Panc1 (cell line): Measurements from ENCODE around the gene DGAT2. TPM values are rescaled to one million over a fixed set of nuclear protein-coding genes. Genes with fewer than 3 reads are reported as not detected.

Experiments
- ATAC-seq: fragments of 200-7000 bp; cut with Tn5 transposase; 2 replicates; pipeline ENCODE4 v1.9.1; 2020; ENCODE audit warnings: mild to moderate bottlenecking, moderate library complexity
- BruUV-seq: library from RNA; stranded (reverse); fragments of 400-500 nt; replicated peaks from 2 replicates; lab custom pipeline; 2021; lab: Mats Ljungman, UMichigan
- CTCF ChIA-PET: fragments of 300-600 bp; sonication (Branson Sonifier 250); formaldehyde crosslinking; loops from one replicate; lab custom pipeline; 2022; ENCODE audit warnings: antibody characterized with exemption; lab: Charles Lee
- POLR2A ChIA-PET: fragments of 300-600 bp; sonication (Branson Sonifier 250); formaldehyde crosslinking; loops from one replicate; lab custom pipeline; 2022; ENCODE audit warnings: antibody characterized with exemption; lab: Charles Lee
- DNase-seq: peaks from one replicate; pipeline ENCODE4 v3.0.0-alpha.2; 2010; ENCODE audit warnings: low read depth, low spot score
- H3K27ac ChIP-seq: 2 replicates; pipeline ENCODE4 v1.5.1; 2011; ENCODE audit warnings: mild to moderate bottlenecking, low read length, inconsistent platforms
- H3K27me3 ChIP-seq: fragments of 200-500 bp; sonication (Bioruptor generic); 2 replicates; pipeline ENCODE4 v1.6.0; 2014; ENCODE audit warnings: low read length, inconsistent platforms; ENCODE audit not compliant: control insufficient read depth, insufficient read depth
- H3K36me3 ChIP-seq: fragments of 200-500 bp; sonication (Bioruptor generic); 2 replicates; pipeline ENCODE4 v1.5.1; 2014; ENCODE audit warnings: inconsistent platforms, mild to moderate bottlenecking, low read length, moderate library complexity; ENCODE audit not compliant: control insufficient read depth, insufficient read depth
- H3K4me1 ChIP-seq: 2 replicates; pipeline ENCODE4 v1.5.1; 2011; ENCODE audit warnings: inconsistent platforms, mild to moderate bottlenecking, low read length, moderate library complexity; ENCODE audit not compliant: control insufficient read depth, insufficient read depth
- H3K4me3 ChIP-seq, 2 experiments: 2 replicates each; pipeline ENCODE4 v1.5.1; 2011 to 2012; ENCODE audit warnings: low read depth in 2 of 2, low read length in 2 of 2, mild to moderate bottlenecking in 2 of 2, inconsistent platforms in 1 of 2, moderate library complexity in 1 of 2
- H3K9me3 ChIP-seq: fragments of 200-500 bp; sonication (Bioruptor generic); 2 replicates; pipeline ENCODE4 v1.5.1; 2014; ENCODE audit warnings: low read depth, mild to moderate bottlenecking, inconsistent platforms, low read length, moderate library complexity; ENCODE audit not compliant: control insufficient read depth, insufficient read depth
- CTCF ChIP-seq: fragments of 450-650 bp; IDR thresholded peaks from 2 replicates; pipeline ENCODE4 v1.5.1; 2017; ENCODE audit warnings: mild to moderate bottlenecking
- POLR2AphosphoS5 ChIP-seq: IDR thresholded peaks from 2 replicates; pipeline ENCODE4 v1.6.1; 2012; ENCODE audit warnings: mild to moderate bottlenecking, low read depth, low read length, moderate library complexity
- REST ChIP-seq, 2 experiments: IDR thresholded peaks; 2 replicates each; pipeline ENCODE4 v1.6.1; 2011 to 2012; ENCODE audit warnings: low read depth in 2 of 2, control low read depth in 1 of 2, low read length in 1 of 2, mild to moderate bottlenecking in 1 of 2, moderate library complexity in 1 of 2; ENCODE audit not compliant: insufficient read depth in 1 of 2
- SIN3A ChIP-seq: IDR thresholded peaks from 2 replicates; pipeline ENCODE4 v1.6.1; 2012; ENCODE audit warnings: low read depth, mild to moderate bottlenecking, low read length, moderate library complexity, borderline replicate concordance; ENCODE audit not compliant: insufficient read depth
- TCF7L2 ChIP-seq: IDR thresholded peaks from 2 replicates; pipeline ENCODE4 v1.6.1; 2011; ENCODE audit warnings: mild to moderate bottlenecking, low read depth, low read length, inconsistent platforms
- in situ Hi-C: cut with HindIII; loops from 2 replicates; pipeline ENCODE4 v1.10.0; 2016; ENCODE audit warnings: low sequenced_read_pairs, low pct_unique_long_range_greater_than_20kb
- intact Hi-C: fragments of 100-400 bp; cut with micrococcal nuclease; formaldehyde crosslinking; loops from one replicate; pipeline ENCODE4 v1.10.0; 2022; ENCODE audit not compliant: unreplicated experiment
- total RNA-seq: library from RNA; stranded (reverse); gene quantifications from one replicate; pipeline ENCODE4 v1.2.1, GENCODE V29; 2021; ENCODE audit not compliant: unreplicated experiment

Gene DGAT2
- total RNA-seq, 1 experiment from 2014 or later: 19.2 TPM

GRCh38 chr11:75722669-75723042, 45.9 kb upstream of the DGAT2 start:
- intact Hi-C loops: loop anchor here (5.0 kb wide), 1 partner anchor 145 kb away; no protein-coding TSS in a partner anchor
- TF ChIP-seq CTCF (no peak), SIN3A (no peak), REST (IDR thresholded peaks at IDR 0.05; ENCODE audit: insufficient read depth in 1 of 2, low read depth in 2 of 2, low read length in 1 of 2) (no peak), POLR2AphosphoS5 (no peak), TCF7L2 (no peak)
- in situ Hi-C loops: no loop called here
- Histone ChIP-seq H3K9me3 (no peaks in the 10 kb centered on the region), H3K4me3 (no peak overlapping the region), H3K36me3 (no peaks in the 10 kb centered on the region), H3K27me3 (no peaks in the 10 kb centered on the region), H3K4me1 (no peaks in the 10 kb centered on the region), H3K27ac (no peak overlapping the region)
- DNase-seq (no peak), ATAC-seq (no peak)
- no TSS peak for BruUV-seq
- ChIA-PET POLR2A (no interaction called here), CTCF (interaction anchor here (0.7 to 0.9 kb wide), 2 partner anchors 17 to 495 kb away, joined by 3 to 4 read pairs; no protein-coding TSS in a partner anchor)

GRCh38 chr11:75725547-75726320, 42.8 kb upstream of the DGAT2 start:
- in situ Hi-C loops (no loop called here), intact Hi-C loops (no loop called here)
- DNase-seq (no peak), ATAC-seq (no peak)
- H3K27ac ChIP-seq: no peak overlapping the region
- H3K4me1 ChIP-seq: no peaks in the 10 kb centered on the region
- no peaks in the 10 kb centered on the region for H3K36me3 ChIP-seq
- ChIA-PET POLR2A (no interaction called here), CTCF (no interaction called here)
- no TSS peak for BruUV-seq
- TF ChIP-seq POLR2AphosphoS5 (no peak), SIN3A (no peak), REST (IDR thresholded peaks at IDR 0.05; ENCODE audit: insufficient read depth in 1 of 2, low read depth in 2 of 2, low read length in 1 of 2) (no peak), CTCF (no peak), TCF7L2 (no peak)
- no peaks in the 10 kb centered on the region for H3K9me3 ChIP-seq
- no peak overlapping the region for H3K4me3 ChIP-seq
- no peaks in the 10 kb centered on the region for H3K27me3 ChIP-seq
